ENCODE measurements around the gene LRRC70.
"Not testable (repeated sequence)": the region's sequence is repeated elsewhere in the genome, so short reads cannot be mapped to it uniquely, and the experiment has no call there.

LRRC70 gene, protein sequence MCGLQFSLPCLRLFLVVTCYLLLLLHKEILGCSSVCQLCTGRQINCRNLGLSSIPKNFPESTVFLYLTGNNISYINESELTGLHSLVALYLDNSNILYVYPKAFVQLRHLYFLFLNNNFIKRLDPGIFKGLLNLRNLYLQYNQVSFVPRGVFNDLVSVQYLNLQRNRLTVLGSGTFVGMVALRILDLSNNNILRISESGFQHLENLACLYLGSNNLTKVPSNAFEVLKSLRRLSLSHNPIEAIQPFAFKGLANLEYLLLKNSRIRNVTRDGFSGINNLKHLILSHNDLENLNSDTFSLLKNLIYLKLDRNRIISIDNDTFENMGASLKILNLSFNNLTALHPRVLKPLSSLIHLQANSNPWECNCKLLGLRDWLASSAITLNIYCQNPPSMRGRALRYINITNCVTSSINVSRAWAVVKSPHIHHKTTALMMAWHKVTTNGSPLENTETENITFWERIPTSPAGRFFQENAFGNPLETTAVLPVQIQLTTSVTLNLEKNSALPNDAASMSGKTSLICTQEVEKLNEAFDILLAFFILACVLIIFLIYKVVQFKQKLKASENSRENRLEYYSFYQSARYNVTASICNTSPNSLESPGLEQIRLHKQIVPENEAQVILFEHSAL

GRCh38 chr5:62578540-62578939, at the start of gene LRRC70:
LRRC70 (plus strand) TSS chr5:62578819; CDS start chr5:62579439, 620 bp downstream.
- peak in 1 of 2 experiments; percentile 68 for DNase-seq

GRCh38 chr5:62533597-62533996, 45.0 kb upstream of the LRRC70 start:
- no peak for DNase-seq

DNA sequence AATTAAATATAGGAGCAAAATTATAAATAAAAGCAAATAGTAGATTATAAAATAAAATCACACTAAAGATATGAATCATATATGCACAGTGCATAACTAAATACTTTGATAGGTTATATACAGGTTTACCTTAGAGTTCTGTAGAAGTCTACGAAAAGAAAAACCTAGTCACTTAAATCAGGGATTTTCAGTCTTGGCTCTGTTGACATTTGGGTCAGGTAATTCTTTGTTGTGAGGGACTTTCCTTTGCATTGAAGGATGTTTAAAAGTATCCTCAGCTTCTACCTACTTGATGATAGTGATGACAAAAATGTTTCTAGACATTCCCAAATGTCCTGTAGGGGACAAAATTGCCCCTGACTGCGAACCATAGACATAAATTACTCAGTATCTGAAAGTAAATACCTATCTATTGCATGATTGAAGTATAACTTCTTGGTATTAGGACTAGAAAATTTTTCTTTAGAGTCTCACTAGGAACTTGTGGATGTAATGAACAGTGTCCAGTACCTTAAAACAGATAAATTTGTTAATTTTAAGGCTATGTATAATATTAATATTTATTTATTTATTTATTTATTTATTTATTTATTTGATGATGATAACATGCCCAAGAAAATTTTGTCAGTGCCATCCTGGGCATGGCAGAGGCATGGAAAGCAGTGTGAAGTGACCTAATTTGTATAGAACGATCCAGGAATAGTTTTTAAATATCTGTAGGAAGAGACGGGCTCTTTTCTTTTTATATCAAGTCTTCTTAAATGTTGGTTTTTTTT, 44.0 kb upstream of the LRRC70 start:
- no peak for DNase-seq

- DNase-seq, result no peak
Observed at GRCh38 chr5:62536232-62536631, 42.4 kb upstream of the LRRC70 start.

DNA sequence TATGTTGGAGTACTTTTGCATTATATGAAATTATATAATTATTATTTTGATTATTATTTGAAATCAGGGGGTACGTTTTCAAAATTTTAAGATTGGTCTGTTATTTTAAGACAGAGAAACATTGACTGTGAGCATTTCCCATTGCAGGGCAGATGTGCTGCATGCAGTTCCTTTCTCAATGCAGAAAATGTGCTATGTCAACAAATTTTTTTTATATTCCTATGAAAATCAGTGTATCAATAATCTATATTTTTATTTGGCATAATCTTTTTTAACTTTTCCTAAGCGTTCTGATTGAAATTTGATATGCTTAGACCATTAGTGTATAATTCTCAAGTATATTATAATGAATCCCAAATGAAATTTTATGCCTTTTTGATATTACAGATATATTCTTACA, 41.8 kb upstream of the LRRC70 start:
- no peak for DNase-seq

GRCh38 chr5:62538017-62538942, 40.3 kb upstream of the LRRC70 start:
- DNase-seq, result no peak

- no peak for DNase-seq
Observed at GRCh38 chr5:62542720-62543119, 35.9 kb upstream of the LRRC70 start.

DNA sequence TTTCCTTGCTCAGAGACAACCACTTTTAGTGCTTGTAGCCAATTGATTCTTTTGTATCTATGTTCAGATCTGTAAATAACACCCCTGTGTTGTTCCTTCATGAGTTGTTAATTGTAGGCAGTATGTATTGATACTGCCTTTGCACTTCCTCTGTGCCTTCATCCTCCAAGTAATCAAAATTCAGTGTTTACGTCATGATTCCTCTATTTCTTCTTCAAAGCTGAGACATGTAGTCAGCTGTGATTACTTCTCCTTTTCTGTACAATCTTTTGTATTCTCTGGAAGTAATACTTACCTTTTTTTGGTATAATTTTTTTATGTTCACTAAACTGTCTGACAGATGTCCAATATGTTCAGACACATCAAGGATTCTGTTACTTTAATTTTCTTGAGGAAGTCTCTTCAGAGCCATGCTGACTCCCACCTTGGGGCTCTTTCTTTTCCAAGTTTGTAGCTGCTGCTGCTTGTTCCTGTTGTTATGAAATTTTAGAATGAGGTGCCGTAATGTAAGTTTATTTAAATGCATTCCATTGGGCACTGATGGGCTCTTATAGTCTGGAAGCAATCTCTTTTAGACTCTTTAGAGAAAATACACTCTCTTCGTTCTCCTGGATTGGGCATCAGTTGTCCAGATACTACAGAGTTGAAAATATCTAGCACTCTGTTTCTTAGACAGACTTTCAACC, 30.5 kb upstream of the LRRC70 start:
- no peak for DNase-seq

DNA sequence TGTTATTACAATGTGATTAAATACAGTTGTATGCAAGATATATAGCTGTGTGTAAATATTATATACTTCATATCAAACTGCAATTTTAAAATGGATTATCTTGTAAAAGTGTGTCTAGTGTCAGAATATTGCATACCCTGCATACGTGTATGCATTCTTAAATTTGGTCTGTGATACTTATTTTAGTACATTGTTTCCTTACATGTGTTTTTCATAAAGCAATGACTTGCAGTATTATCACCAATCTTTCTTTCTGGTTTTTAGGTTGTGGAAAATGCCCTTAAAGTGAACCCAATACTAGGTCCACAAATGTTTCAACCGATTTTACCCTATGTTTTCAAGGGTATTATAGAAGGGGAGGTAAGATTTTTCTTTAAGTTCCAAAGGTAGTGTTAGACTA, 28.5 kb upstream of the LRRC70 start:
- no peak for DNase-seq

DNA sequence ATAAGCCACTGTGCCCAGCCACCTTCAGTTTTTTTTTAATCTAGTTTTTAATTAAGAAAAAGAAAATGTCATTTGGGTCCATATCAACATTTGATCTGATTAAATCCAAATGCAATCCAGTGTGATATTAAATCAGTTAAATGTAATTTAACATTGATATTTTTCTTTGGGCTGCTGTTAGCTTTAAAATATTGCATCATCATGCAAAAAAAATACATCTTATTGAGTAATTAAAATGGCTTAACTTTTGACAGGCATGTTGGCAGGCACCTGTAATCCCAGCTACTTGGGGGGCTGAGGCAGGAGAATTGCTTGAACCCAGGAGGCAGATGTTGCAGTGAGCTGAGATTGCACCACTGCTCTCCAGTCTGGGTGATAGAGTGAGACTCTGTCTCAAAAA, 22.7 kb upstream of the LRRC70 start:
- no peak for DNase-seq

- no peak for DNase-seq
Observed at GRCh38 chr5:62558941-62559340, 19.7 kb upstream of the LRRC70 start.

- DNase-seq, result no peak
Observed at GRCh38 chr5:62560786-62561185, 17.8 kb upstream of the LRRC70 start.

DNA sequence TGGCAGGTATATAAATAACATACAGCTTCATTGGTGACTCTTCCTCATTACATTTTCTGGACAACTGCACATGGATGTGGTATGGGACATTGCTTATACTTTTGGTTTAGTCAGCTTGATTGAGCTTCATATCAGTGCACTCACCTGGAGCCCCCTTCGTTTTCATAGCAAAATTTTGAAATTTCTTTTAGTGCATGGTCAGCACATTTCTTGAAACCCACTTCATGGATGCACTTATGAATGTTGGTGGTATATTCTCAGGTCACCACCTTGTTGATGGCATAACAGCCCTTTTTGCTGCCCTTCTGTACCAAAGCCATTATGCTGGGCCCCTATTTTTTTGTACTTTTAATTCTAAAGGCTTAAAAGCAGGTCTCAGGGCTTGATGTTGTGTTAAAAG, 16.7 kb upstream of the LRRC70 start:
- no peak for DNase-seq

DNA sequence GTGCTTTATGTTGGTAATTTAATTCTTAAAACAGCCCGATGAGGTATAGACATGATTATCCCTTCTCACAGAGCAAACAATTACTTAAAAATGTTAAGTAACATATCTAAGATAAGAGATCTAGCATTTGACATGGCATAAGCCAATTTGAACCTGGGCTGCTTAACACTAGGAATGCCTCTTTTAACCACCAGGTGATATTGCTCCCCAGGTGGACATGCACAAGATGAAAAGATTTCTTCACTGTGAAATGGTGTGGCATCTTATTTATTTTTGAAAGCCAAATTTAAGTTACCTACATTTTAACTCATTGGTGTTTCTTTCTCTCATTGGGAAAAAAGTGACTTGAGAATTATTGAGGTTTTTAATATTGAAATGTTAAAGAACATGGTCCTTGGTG, 15.8 kb upstream of the LRRC70 start:
- DNase-seq, result no peak

DNA sequence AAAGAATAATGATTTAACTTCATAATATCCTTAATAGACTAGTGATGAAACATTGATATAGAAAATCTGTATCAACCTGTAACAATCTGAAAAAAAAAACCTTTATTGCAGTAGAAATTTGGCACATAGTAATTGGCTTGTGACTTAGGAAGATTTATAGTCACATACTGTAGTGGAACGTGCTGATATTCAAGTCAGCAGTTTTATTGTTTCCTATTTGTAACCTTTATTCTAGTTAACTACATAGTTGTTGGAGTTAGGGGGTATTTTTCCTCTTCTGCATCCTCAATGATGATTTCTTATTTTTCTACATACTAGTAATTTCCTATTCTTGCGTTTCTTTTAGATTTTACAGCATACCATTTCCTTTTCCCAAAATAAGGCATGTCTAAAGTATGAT, 14.5 kb upstream of the LRRC70 start:
- no peak for DNase-seq

DNA sequence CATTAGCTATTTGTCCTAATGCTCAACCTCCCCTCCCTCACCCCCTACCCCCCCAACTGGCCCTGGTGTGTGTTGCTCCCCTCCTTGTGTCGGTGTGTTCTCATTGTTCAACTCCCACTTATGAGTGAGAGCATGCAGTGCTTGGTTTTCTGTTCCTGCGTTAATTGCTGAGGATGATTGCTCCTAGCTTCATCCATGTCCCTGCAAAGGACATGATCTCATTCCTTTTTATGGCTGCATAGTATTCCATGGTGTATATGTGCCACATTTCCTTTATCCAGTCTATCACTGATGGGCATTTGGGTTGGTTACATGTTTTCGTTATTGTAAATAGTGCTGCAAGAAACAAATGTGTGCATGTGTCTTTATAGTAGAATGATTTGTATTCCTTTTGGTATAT, 12.9 kb upstream of the LRRC70 start:
- not testable (repeated sequence) for DNase-seq

- no peak for DNase-seq
Observed at GRCh38 chr5:62568143-62568542, 10.5 kb upstream of the LRRC70 start.

- DNase-seq, result no peak
Observed at GRCh38 chr5:62568800-62569432, 9.7 kb upstream of the LRRC70 start.

DNA sequence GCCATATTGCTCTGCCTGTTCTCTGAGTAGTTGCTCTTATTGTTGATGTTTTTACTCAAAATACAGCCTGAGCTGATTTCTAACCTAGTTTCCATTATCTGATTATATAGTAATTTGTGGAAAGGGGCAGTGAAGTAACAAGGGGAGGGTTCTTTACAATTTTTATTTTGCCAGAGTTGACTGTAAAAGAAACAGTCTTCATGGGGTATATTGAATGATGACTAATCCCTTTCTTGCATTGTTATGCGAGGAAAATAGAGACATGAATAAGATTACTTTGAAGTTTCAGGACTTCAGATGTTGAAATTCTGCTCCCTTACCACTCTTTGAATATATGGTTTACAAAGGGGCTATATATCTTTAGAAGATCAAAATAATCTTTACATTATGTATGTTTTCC, 9.1 kb upstream of the LRRC70 start:
- DNase-seq, result no peak

DNA sequence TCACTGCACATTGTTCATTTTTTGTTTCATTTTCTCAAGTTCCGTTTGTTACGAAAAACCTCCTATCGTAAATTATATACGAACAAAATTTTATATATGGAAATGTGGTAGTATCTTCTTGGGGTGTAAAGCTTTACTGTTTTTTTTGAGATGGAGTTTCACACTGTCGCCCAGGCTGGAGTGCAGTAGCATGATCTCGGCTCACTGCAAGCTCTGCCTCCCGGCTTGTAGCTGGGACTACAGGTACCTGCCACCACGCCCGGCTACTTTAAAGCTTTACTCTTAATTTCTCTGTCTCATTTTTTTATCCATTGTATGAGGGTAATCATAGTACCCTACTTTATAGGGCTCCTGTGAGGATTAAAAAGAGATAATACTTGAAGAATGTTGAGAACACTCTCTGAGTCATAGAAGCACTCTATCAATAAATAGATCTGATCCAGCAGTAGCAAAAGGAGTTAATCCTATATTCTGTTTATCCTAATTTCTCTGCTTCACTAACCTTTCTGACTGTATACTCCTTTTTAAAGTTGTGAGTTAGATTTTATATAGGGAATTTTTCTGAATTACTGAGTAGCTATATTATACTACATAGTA, 5.6 kb upstream of the LRRC70 start:
- DNase-seq, result no peak

DNA sequence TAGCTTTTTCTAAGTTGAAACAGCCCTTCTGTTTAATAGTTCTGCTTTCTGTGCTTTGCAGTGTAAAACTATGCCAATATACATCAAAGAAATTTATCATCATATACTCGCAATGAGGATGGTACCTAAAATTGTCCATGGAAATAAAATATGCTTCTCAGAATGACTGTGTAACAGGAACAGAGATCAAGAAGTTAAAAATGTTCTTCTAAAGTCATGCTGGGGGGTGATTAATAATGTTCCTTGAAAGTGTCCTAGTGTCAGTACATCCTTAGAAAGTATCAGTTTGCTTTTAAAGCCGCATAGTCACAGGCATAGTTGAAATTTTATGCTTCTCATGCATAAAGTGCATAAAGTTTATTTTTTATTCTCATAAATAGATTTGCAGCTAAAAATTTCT, 4.0 kb upstream of the LRRC70 start:
- DNase-seq, result no peak

Measured in SW 1271 (cell line).